Measurements from ENCODE around the gene C17orf100.

C17orf100 gene

DNA sequence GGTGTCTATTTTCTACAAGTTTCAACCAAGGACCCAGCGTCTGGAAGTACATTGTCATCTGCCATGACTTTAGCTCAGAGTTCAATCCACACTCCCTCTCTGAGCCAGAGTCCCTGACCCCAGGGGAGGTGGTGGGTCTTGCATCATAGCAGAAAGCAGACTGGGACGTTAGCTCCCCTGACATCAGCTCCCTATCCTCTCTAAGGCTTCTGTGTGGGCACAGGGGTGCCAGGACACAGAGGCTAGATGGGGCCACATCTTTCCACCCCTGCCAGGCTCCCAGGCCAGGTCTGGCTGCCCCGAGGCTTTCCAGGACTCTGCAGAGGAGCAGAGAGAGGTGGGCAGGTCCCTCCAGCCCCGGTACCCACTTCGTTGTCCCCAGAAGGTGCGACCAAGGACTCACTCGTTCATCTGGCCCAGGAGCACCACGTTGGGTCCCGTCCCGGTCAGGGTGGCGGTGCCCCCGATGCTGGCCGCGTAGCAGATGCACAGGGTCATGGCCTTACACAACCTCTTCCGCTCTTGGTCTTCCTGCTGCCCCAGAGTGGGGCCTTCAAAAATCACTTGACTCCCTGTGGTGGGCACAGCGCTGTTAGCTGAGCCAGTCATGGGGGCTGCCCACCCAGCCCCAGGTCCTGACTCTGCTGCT is 51.1 kb downstream of the C17orf100 start:
- no CpG with 5 or more reads among the region's 16 CpGs for WGBS (ENCODE audit: insufficient coverage, insufficient read length)
- H3K4me1 ChIP-seq (ENCODE audit: control insufficient read depth, insufficient read depth, low read length): no peaks in the 10 kb centered on the region
- H3K27me3 ChIP-seq (ENCODE audit: control insufficient read depth, insufficient read depth, low read length): no peaks in the 10 kb centered on the region
- no peaks in the 10 kb centered on the region for H3K36me3 ChIP-seq (ENCODE audit: control insufficient read depth, insufficient read depth, low read length)
- no peak overlapping the region for H3K4me3 ChIP-seq (ENCODE audit: low read length)
- H3K9me3 ChIP-seq (ENCODE audit: control insufficient read depth, insufficient read depth, low read length): no peaks in the 10 kb centered on the region
- no peak overlapping the region for H3K27ac ChIP-seq (ENCODE audit: low read length)
- no peak for DNase-seq (ENCODE audit: low read depth, low spot score)
